Smooth muscle cell (in vitro differentiated cells): ENCODE results near the gene CENPU. TPM values are rescaled to one million over a fixed set of nuclear protein-coding genes. Genes with fewer than 3 reads are reported as not detected.

Experiments
- DNase-seq: peaks from one replicate; lab custom pipeline; 2025; ENCODE audit not compliant: unreplicated experiment; lab: John Stamatoyannopoulos, UW
- H2AFZ ChIP-seq: fragments of 200-600 bp; sonication (generic); 2 replicates; pipeline ENCODE4 v1.6.0; 2016; ENCODE audit warnings: antibody characterized with exemption, low read depth, mild to moderate bottlenecking
- H3F3A ChIP-seq: fragments of 200-600 bp; sonication (generic); 2 replicates; pipeline ENCODE4 v1.6.0; 2017; ENCODE audit warnings: antibody characterized with exemption, low read depth
- H3K27ac ChIP-seq: fragments of 200-600 bp; sonication (generic); 2 replicates; pipeline ENCODE4 v1.5.1; 2016; ENCODE audit warnings: low read depth, mild to moderate bottlenecking
- H3K27me3 ChIP-seq: fragments of 200-600 bp; sonication (generic); 2 replicates; pipeline ENCODE4 v1.6.1; 2016; ENCODE audit warnings: low read depth, mild to moderate bottlenecking
- H3K36me3 ChIP-seq: fragments of 200-600 bp; sonication (generic); 2 replicates; pipeline ENCODE4 v1.5.1; 2016; ENCODE audit warnings: low read depth
- H3K4me1 ChIP-seq: fragments of 200-600 bp; sonication (generic); 2 replicates; pipeline ENCODE4 v1.5.1; 2016; ENCODE audit warnings: low read depth
- H3K4me2 ChIP-seq: fragments of 200-600 bp; sonication (generic); 2 replicates; pipeline ENCODE4 v1.6.0; 2016; ENCODE audit warnings: mild to moderate bottlenecking
- H3K4me3 ChIP-seq: fragments of 200-600 bp; sonication (generic); 2 replicates; pipeline ENCODE4 v1.5.1; 2016; ENCODE audit warnings: mild to moderate bottlenecking
- H3K79me2 ChIP-seq: fragments of 200-600 bp; sonication (generic); 2 replicates; pipeline ENCODE4 v1.6.0; 2016; ENCODE audit warnings: low read depth, mild to moderate bottlenecking
- H3K9ac ChIP-seq: fragments of 200-600 bp; sonication (generic); 2 replicates; pipeline ENCODE4 v1.6.0; 2016; ENCODE audit warnings: low read depth
- H3K9me3 ChIP-seq: fragments of 200-600 bp; sonication (generic); replicated peaks from 2 replicates; pipeline ENCODE4 v1.5.1; 2016; ENCODE audit warnings: low read depth
- H4K20me1 ChIP-seq: fragments of 200-600 bp; sonication (generic); 2 replicates; pipeline ENCODE4 v1.6.0; 2016; ENCODE audit warnings: low read depth
- WGBS: methylation state at CpG from one replicate; pipeline ENCODE4 v1.1.7; 2016; ENCODE audit warnings: low lambda C conversion rate; 5-methylcytosine and 5-hydroxymethylcytosine counted together
- polyA plus RNA-seq: library from polyadenylated mRNA; unstranded; fragments of >200 nt; fragmentation: Nextera tagmentation; extraction: Ambion mirVana; gene quantifications from 2 replicates; pipeline ENCODE4 v1.2.1, GENCODE V29; 2016
- total RNA-seq: library from RNA; depleted of rRNA; stranded (reverse); fragments of >200 nt; gene quantifications from 2 replicates; pipeline ENCODE4 v1.2.3, GENCODE V29; 2014
- TF ChIP-seq, protein P1 (sequence below): fragments of 200-600 bp; sonication (generic); IDR thresholded peaks from 2 replicates; pipeline ENCODE4 v1.5.1; 2017; ENCODE audit warnings: borderline replicate concordance, mild to moderate bottlenecking, antibody characterized with exemption; ENCODE audit not compliant: insufficient read depth, poor library complexity, severe bottlenecking

The CENPU gene
- total and polyA plus RNA-seq, 2 experiments from 2014 or later = 12.2 to 18.4 TPM

DNA sequence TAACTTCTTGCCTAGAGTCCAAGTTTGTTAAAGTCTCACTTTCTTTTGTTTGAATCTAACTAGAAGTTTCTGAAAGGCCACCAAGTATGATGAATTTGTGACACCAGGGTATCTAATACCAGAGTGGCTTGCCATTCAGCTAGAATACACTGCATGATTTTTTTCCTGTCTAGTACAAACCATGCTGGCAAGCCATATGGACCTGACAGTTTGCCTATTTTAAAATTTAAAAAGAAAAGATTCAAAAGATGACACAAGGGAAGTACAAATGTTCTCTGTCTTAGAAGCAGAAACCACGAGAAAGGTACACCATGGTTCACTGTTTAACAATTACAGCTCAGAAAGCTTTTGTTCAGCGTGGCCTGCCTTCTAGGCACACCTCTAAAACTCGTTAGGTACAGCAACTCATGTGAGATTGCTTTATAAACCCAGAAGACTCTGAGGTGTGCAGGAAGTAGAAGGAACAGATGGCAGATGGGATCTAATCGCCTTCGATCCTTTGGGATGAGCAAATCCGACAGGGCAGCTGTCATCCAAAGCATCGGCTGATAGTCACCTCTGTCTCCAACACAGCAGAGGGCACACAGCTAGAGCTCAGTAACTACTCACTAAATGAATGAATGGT, 35.4 kb upstream of the CENPU start:
- 90% methylated on average over 7 of the region's 7 CpGs for WGBS
- Histone ChIP-seq H3K27ac (no peak overlapping the region), H3K4me2 (no peak overlapping the region), H3K4me3 (no peak overlapping the region), H4K20me1 (no peaks in the 10 kb centered on the region), H3K4me1 (no peaks in the 10 kb centered on the region), H3K27me3 (no peaks in the 10 kb centered on the region), H3K9ac (no peak overlapping the region), H3K9me3 (no peaks in the 10 kb centered on the region), H3K36me3 (no peaks in the 10 kb centered on the region), H3K79me2 (no peaks in the 10 kb centered on the region), H2AFZ (no peak overlapping the region), H3F3A (no peaks in the 10 kb centered on the region)
- TF ChIP-seq, protein P1, sequence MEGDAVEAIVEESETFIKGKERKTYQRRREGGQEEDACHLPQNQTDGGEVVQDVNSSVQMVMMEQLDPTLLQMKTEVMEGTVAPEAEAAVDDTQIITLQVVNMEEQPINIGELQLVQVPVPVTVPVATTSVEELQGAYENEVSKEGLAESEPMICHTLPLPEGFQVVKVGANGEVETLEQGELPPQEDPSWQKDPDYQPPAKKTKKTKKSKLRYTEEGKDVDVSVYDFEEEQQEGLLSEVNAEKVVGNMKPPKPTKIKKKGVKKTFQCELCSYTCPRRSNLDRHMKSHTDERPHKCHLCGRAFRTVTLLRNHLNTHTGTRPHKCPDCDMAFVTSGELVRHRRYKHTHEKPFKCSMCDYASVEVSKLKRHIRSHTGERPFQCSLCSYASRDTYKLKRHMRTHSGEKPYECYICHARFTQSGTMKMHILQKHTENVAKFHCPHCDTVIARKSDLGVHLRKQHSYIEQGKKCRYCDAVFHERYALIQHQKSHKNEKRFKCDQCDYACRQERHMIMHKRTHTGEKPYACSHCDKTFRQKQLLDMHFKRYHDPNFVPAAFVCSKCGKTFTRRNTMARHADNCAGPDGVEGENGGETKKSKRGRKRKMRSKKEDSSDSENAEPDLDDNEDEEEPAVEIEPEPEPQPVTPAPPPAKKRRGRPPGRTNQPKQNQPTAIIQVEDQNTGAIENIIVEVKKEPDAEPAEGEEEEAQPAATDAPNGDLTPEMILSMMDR = no peak
- no peak for DNase-seq

DNA sequence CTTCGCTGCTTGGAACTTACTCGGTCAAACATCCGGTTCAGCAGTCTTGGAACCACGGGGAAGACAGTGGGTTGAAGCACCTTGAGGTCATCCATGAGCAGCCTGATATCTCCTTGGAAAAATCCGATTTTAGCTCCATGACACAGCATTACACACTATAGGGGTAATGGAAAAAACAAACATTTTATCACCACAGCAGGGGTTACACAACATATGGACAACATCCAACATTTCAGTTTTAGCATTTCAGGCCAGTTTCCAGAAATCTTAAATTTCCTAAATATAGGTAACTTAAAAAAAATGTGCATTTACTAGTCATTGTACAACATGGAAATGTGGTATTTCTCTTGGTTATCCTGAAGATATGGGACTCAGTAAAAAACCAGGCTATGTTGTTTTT, 34.4 kb upstream of the CENPU start:
- Histone ChIP-seq H3K27me3 (no peaks in the 10 kb centered on the region), H3K4me3 (no peak overlapping the region), H3K9ac (no peak overlapping the region), H3K36me3 (no peaks in the 10 kb centered on the region), H3K4me2 (no peak overlapping the region), H3K9me3 (no peaks in the 10 kb centered on the region), H3K79me2 (no peaks in the 10 kb centered on the region), H4K20me1 (no peaks in the 10 kb centered on the region), H3K4me1 (no peaks in the 10 kb centered on the region), H3F3A (no peaks in the 10 kb centered on the region), H2AFZ (no peak overlapping the region), H3K27ac (no peak overlapping the region)
- TF ChIP-seq, protein P1 = no peak
- 86% methylated on average over 5 of the region's 5 CpGs for WGBS
- DNase-seq = no peak

DNA sequence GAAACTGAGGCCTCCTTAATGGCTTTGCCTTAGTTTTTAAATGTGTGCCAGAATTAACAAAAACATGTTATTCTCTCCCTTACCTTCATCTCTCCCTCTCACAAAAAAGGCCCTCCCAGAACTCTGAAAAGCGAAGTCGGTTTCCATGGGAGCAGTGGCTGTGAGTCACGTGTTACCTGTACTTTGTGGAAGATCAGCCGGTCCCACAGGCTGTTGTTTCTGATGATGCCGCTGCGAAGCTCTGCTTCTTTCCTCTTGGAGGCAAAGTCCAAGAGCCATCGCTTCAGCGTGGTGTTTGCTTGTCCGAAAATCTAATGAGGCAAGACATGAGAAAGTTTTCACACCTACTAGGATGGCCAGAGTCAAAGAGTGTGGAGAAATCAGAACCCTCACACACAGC, 32.5 kb upstream of the CENPU start:
- no peaks in the 10 kb centered on the region for H3K36me3 ChIP-seq
- H3K9me3 ChIP-seq = no peaks in the 10 kb centered on the region
- no peak overlapping the region for H3K4me2 ChIP-seq
- H3K4me3 ChIP-seq = no peak overlapping the region
- H3K27ac ChIP-seq = no peak overlapping the region
- no peaks in the 10 kb centered on the region for H3F3A ChIP-seq
- H3K79me2 ChIP-seq = no peaks in the 10 kb centered on the region
- DNase-seq = no peak
- TF ChIP-seq, protein P1 = no peak
- H4K20me1 ChIP-seq = no peaks in the 10 kb centered on the region
- H3K27me3 ChIP-seq = no peaks in the 10 kb centered on the region
- H2AFZ ChIP-seq = no peak overlapping the region
- WGBS = 92% methylated on average over 9 of the region's 9 CpGs
- no peaks in the 10 kb centered on the region for H3K4me1 ChIP-seq
- H3K9ac ChIP-seq = no peak overlapping the region

DNA sequence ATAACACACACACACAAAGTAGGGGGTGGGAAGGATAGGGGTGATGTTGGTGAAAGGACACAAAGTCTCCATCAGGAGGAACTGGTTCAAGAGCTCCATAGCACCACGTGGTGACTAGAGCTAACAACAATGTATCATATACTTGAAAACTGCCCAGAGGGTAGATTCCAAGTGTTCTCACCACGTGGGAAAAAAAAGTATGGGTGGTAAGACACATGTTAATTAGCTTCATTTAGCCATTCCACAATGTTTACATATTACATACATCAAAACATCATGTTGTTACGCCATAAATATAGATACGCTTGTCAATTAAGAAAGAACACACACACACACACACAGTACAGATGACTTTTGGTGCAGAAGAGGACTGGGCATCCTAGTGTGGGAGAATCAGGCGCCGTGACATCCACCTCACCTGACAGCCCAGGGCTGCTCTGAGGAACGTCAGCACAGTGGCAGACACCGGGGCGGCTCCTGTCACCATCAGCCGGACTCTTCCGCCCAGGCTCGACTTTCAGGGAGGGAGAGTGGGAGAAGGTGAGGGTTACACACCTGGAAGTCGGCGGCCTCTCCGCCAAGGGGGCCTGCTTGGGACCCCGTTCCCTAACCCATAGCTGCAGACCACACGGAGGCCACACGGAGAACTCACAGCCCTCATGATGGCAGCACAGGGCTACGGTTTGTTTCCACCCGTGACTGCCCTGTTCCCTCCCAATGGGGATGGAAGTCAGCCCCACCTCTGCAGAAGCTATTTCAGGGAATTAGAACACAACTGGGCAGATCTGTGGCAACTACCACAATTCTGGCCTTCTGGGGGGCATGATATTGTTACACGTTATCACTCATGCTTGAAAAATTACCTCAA, 31.8 kb upstream of the CENPU start:
- Histone ChIP-seq H3K4me3 (no peak overlapping the region), H3K9ac (no peak overlapping the region), H3K9me3 (no peaks in the 10 kb centered on the region), H3K27me3 (no peaks in the 10 kb centered on the region), H3K4me1 (no peaks in the 10 kb centered on the region), H4K20me1 (no peaks in the 10 kb centered on the region), H3K27ac (no peak overlapping the region), H3K79me2 (no peaks in the 10 kb centered on the region), H3K36me3 (no peaks in the 10 kb centered on the region), H2AFZ (no peak overlapping the region), H3K4me2 (no peak overlapping the region), H3F3A (no peaks in the 10 kb centered on the region)
- WGBS = 86% methylated on average over 21 of the region's 21 CpGs
- TF ChIP-seq, protein P1 = no peak
- DNase-seq = no peak
